Stimulated activated CD4-positive, alpha-beta T cell treated with anti-CD3 and anti-CD28 coated beads, Interleukin-2, amount 100 ng/mL, for 24 hours (primary cell): ENCODE data around the gene ZNF333.
"Not testable (repeated sequence)": the region's sequence is repeated elsewhere in the genome, so short reads cannot be mapped to it uniquely, and the experiment has no call there.

Experiments
- DNase-seq, 2 donors: peaks; one replicate each; pipeline ENCODE4 v3.0.0-alpha.2; 2020

ZNF333 gene

DNA sequence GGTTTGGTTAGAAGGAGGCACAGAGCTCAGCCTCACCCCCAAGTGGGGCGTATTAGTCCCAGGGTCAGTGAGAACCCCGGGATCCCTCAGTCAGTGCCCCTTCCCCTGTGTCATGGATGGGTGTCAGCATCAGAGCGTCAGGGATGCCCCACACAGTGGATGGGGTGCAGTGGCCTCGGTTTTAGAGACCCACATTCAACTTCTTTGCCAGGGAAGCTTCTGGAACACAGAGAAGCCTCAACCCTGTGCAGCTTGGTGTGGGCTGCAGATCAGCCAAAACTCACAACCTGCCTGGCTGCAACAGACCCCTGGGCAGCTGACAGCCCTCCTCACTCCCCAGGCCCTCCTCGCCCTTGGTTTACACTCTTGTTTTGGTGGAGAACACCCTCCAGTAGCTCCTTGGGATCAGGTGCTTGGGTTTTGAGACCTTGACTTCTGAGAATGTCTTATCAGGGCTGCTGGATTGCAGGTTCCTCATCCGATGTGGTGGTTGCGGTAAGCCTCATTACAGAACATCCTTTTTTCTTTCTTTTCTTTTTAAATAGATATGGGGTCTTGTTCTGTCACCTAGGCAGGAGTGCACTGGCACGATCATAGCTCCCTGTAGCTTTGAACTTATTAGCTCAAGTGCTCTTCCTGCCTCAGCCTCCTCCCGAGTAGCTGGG lies 11.0 kb downstream of the ZNF333 start:
- no peak for DNase-seq

DNA sequence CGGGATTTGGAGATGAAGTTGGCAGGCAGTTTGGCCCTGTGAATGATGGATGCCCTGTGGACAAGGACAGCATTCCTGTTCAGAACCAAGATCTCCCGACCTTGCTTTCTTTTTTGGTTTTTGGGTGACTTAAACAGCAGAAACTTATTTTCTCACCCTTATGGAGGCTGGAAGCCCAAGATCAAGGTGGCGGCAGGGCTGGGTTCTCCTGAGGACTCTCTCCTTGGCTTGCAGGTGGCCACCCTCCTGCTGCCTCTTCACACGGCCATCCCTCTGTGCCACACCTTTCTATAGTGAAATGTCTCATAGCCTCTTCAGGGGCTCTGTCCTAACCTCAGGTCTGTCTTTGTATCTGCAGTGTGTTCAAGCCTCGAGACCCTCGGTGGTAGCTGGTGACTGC lies 14.0 kb downstream of the ZNF333 start:
- DNase-seq = no peak

DNA sequence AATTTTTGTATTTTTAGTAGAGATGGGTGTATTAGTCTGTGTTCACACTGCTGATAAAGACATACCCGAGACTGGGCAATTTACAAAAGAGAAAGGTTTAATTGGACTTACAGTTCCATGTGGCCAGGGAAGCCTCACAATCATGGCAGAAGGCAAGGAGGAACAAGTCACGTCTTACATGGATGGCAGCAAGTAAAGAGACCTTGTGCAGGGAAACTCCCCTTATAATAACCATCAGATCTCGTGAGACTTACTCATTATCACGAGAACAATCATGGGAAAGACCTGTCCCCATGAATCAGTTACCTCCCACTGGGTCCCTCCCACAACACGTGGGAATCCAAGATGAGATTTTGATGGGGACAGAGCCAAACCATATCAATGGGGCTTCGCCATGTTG lies 14.6 kb downstream of the ZNF333 start:
- no peak for DNase-seq

DNA sequence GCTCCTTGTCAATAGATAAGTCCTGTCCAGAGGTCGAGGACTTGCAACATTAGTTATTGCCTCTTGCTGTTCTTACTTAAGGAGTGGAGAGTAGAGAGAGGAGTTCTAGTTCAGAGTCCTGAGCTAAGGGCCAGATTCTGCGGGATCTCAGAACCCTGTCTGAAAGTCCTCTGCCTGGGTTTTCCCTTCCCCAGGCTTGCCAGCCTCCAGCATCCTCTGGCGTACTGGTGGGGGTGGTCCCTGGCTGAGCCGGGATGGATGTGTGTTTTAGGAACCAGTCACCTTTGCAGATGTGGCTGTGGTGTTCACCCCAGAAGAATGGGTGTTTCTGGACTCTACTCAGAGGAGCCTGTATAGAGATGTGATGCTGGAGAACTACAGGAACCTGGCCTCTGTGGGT lies 26.0 kb downstream of the ZNF333 start:
- no peak for DNase-seq

DNA sequence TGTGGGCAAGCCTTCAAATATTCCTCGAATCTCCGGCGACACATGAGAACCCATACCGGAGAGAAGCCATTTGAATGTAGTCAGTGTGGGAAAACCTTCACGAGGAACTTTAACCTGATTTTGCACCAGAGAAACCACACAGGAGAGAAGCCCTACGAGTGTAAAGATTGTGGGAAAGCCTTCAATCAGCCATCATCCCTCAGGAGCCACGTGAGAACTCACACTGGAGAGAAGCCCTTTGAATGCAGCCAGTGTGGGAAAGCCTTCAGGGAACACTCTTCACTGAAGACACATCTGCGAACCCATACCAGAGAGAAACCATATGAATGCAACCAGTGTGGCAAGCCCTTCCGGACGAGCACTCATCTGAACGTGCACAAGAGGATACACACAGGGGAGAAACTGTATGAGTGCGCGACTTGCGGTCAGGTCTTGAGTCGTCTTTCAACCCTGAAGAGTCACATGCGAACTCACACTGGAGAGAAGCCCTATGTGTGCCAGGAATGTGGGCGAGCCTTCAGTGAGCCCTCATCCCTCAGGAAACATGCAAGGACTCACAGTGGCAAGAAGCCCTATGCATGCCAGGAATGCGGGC lies 28.8 kb downstream of the ZNF333 start:
- no peak for DNase-seq

DNA sequence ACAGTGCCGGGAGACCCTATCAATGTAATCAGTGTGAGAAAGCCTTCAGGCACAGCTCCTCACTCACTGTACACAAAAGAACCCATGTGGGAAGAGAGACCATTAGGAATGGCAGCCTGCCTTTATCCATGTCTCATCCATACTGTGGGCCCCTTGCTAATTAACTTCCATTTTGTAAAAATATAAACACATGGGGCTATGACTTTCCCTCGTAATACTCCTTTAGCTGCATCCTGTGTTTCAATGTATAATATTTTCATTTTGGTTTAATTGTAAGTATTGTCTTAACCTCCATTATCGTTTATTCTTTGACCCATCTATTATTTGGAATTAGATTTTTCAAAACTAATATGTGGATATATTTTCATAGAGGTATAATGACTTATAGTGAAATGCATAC lies 29.3 kb downstream of the ZNF333 start:
- no peak for DNase-seq

DNA sequence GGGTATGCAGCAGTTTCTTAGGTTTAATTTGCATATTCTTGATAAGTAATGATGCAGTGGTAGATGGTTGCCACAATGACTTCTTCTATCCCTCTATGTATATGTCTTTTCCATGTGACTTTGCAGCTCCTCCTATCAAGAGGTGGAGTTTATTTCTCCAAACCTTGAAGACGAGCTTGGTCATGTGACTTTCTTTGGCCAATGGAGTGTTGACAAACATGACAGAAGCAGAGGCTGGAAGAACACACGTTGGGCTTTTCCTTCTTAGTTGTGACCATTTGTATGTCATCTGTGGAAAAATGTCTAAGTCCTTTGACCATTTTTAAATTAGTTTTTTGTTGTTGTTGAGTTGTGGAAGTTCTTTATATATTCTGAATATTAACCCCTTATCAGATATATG lies 32.3 kb downstream of the ZNF333 start:
- DNase-seq = no peak

DNA sequence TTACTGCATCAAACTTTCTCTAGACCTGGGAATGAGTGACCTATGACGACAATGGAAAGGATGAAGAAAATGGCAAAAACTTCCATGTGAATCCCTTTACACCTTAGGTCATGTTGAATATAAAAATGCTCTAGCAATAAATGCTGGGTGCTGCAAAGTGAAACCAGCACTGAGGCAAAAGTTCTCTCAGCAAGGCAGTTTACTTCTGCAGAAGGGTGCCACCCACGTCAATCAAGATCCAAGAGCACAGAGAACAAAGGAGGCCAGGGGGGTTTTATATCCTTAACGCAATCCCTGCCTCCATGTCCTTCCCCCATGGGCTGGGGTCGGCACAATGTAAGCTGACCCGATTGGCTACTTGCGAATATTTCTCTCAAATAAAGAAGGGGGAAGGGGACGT lies 38.7 kb downstream of the ZNF333 start:
- DNase-seq = no peak

DNA sequence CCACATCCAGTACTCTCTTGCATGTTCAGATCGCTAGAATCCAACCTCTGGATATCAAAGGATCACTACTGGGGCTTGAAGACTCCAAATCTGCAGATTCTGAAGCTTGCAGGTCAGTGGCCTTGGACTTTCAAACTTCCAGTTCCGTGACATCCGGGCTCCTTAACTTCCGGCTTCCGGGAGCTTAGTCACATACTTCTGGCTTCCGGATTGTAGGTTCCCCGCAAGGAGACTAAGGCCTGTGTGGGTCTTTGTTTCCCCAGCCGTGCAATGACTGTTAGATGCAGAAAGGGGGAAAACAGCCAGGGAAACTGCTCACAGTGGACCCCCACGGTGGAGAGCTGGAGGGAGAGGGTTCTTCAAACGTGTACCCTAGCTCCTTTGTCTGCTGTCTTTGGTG lies 41.4 kb downstream of the ZNF333 start:
- no peak for DNase-seq

DNA sequence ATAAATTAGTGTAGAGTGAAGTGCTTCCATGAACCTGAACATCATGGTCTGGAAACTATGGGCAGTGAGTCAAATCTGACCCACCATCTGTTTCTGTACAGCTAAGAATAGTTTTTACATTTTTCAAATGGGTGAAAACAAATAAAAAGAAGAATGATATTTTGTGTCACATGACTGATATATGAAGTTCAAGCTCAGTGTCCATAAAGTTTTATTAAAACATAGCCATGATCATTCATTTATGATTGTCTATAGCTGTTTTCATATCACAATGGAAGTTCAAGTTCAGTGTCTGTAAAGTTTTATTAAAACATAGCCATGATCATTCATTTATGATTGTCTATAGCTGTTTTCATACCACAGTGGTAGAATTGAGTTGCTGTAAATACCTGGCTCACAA lies 42.7 kb downstream of the ZNF333 start:
- DNase-seq = no peak

DNA sequence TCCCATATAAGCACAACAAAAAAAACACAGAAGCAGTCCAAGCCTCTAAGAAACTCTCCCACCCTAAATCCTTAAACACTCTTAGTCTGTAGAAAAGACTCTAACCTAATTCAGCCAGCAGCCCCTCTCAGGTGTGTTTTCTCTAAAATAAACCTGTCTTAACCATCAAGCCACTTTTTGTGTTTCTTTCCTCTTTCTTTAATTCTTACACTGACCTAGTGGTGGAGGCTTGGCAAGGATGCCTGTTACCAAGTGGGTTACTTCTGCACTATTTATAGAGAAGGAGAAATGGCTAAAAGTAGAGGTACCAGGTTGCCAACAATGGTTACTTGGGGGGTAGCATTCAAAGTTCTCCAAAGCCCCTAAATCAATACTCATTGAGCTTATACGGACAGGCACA lies 43.7 kb downstream of the ZNF333 start:
- DNase-seq = no peak

DNA sequence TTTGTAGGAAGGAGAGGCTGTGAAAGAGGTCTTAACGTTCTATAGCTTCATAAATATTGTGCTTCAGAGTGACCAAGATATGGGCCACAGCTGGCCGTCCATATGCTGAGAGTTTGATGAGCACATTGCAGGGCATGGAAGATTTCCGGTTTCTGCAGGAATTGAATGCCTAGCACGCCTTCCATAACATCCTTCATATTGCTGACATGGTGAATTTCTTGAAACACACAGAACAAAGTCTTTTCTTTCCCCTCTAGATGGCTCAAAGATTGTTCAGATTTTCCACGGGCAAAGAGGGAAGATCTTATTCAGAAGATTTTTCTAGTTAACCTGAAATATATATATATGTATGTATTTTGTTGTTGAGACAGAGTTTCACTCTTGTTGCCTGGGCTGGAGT lies 46.1 kb downstream of the ZNF333 start:
- no peak for DNase-seq

DNA sequence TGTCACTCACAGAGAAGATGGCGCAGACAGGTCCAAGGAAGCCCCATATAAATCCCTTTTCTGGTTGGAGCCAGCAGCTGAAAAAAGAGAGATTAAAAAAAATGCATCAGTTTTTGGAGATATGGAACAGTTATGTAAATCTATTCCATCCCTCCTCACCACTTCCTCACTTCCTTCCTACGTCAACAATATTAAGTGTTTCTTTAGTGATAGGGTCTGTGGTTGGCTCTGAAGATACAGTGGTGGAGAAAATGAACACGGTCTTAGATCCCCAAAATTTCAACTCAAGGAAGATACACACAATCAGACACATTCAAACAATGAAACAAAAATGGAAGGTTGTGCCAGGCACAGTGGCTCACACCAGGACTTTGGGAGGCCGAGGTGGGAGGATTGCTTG lies 57.0 kb downstream of the ZNF333 start:
- no peak for DNase-seq

DNA sequence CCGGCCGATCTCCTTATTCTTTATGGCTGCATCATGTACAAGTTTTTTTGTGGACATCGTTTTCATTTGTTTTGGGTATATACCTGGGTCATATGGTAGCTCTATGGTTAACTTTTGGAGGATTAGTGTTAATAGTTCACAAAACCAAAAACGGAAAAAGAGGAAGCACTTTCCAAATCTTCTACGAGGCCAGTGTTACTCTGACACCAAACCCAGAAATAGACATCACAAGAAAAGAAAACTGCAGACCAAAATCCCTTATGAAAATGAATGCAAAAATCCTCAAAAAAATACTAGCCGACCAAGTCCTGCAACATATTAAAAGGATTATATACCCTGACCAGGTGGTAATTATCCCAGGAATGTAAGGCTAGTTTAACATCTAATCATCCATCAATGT lies 58.8 kb downstream of the ZNF333 start:
- no peak for DNase-seq

DNA sequence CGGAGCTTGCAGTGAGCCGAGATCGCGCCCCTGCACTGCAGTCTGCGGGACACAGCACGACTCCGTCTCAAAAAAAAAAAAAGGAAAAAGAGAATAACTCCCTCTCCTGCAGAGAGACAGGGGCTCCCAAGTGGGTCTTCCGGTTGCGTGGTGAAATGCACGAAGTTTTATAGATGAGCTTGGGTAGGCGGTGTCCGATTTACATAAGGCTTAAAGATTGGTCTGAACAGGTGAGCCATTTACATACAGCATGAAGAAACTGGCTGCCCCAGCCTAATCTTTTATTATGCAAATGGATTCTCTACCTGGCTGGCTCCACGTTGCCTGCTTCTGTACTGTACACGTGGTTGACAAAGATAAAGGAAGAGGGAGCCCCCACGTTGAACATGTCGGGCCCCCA lies 69.0 kb downstream of the ZNF333 start:
- DNase-seq = no peak

DNA sequence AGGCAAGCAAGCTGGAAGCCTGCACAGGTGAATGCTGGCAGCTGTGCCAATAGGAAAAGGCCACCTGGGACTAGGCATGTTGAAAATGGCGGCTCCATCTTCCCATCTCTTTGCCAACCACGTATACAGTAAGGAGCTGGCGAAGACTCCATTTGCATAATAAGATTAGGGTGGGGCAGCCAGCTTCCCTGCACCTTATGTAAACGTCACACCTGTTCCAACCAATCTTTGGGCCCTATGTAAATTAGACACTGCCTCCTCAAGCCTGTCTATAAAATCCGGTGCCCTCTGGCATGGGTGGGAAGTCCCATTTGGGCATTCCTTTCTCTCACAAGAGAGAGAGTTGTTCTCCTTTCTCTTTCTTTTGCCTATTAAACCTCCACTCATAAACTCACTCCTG lies 71.8 kb downstream of the ZNF333 start:
- DNase-seq = no peak

DNA sequence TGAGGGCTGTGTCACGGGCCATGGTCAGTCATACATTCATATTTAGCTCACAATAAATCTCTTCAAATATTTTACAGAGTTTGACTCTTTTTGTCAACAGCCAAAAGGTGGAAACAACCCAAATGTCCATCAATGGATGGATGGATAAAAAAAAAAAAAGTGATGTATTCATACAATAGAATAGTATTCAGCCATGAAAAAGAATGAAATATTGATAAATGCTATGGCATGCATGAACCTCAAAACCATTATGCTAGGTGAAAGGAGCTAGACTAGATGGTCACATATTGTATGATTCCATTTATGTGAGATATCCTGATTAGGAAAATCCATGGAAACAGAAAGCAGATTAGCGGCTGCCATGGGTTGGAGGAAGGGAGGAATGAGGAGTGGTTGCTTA lies 72.3 kb downstream of the ZNF333 start:
- no peak for DNase-seq

DNA sequence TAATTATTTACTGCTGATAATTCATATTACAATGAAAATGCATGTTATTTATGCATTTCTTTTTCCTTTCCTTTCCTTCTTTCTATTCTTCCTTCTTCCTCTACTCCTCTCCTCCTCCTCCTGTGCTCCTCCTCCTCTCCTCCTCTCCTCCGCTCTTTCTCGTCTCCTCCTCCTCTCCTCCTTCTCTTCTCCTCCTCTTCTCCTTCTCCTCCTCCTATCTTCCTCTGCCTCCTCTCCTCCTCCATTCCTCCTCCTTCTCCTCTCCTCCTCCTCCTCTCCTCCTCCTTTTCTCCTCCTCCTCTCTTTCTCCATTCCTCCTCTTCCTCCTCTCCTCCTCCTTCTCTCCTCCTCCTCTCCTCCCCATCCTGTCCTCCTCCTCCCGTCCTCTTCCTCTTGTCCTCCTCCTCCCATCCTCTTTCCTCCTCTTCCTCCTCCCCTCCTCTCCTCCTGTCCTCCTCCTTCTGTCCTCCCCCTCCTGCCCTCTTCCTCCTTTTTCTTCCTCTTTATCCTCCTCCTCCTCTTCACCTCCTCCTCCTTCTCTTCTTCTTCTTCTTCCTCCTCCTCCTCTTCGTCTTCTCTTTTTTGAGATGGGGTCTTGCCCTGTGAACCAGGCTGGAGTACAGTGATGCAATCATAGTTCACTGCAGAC lies 73.8 kb downstream of the ZNF333 start:
- no peak for DNase-seq

DNA sequence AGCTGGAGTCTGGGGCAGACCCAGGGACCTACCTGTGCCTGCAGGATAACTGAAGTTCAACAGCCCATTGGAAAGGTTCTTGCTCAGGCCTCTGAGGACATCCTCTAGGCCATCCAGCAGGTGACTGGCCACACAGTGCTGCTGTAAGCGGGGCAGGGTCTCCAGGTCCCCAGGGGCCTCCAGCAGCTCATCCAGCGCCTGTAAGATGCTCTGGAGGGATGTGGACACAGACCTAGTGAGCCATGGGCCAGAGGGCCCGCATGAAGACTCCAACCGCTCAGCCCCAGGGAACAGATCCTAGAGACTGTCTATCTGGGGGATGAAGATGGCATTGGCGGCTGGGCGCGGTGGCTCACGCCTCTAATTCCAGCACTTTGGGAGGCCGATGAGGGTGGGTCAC lies 74.6 kb downstream of the ZNF333 start:
- no peak for DNase-seq

DNA sequence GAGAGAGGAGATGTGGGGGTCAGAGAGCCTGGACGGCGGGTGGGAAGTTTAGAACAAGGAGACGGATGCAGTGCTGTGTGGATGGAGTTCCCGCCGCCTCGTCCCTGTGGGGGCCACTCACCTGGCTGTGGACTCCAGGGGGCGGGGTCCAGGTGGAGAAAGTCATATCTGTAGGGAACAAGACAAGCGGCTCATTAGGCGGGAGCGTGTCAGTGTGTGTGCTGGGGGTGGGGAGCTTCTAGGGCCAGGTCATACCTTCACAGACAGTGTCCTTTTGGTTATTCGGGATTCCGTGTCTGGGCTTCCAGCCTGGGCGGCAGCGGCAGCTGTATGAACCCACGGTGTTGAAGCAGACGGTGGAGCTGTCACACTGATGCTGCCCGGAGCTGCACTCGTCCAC lies 75.6 kb downstream of the ZNF333 start:
- not testable (repeated sequence) for DNase-seq

DNA sequence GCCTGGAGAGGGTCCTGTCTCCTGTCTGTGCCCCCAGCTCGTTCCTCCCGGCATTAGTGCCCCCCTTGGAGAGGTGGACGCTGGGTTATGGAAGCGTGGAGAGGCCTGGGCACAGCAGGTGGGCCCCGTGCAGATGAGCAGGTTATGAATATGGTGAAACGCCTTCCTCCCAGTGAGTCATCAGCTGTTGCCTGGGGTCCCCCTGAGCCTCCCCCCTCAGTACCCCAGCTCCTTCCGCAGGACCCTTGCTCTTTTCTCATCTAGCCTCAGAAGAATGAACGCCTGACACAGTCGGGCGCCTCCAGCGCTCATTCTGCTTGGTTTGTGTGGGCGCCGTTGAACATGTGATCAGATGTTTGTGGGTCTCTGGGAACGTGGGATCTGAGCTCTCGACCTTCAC lies 76.0 kb downstream of the ZNF333 start:
- DNase-seq = not testable (repeated sequence)

DNA sequence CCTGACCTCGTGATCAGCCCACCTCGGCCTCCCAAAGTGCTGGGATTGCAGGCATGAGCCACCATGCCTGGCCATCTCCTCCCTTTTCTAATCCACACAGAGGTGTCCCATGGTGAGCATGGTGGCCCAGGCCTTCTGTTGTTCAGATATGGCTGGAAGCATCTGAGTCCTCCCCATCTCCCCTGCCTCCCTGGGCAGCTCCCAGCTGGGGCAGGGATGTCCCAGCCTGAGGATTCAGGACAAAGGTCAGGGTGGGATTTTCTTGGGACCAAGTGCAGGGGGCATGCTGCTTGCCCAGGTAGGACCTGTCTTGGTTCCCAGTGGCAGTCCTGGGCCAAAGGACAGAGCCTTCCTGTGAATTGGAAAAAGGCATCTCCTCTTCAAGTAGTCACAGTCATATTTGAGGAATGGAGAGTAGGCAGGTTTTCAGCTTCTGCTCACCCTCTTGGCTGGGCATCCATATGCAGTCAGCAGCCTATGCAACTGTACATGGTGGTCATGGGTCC lies 77.7 kb downstream of the ZNF333 start:
- DNase-seq = no peak

DNA sequence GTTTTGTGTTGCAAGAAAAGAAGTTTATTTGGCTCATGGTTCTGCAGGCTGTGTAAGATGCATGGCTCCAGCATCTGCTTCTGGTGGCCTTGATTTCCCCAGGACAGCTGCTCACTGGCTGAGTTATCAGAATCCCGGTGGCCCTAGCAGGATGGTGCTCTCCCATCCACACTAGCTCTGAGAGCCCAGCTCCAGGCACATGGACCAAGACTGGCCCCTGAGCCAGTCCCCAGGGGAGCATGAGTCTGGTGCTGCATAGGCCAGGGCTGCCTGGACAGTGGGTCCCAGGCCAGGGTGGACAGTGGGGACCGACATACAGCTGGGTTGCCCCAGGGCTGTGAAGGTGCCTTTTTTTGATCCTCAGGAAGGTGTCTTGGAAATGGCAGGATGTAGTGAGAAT lies 78.2 kb downstream of the ZNF333 start:
- no peak for DNase-seq

DNA sequence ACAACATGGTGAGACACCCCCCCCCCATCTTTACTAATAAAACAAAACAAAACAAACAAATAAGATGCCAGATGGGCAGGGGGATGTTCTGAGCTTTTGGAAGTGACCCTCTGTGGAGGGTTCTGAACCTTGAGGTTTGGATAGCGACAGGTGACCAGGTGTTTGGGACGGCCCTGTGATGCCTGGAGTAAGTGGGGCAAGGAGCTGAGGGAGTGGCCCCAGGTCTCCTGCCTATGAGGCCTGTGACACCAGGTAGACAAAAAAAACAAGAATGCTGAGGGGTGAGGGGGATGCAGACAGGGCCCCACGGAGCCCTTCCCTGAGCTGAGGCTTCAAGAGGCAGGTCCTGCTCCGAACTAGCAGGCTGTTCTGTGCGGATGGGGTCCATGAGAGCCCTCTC lies 79.4 kb downstream of the ZNF333 start:
- no peak for DNase-seq

DNA sequence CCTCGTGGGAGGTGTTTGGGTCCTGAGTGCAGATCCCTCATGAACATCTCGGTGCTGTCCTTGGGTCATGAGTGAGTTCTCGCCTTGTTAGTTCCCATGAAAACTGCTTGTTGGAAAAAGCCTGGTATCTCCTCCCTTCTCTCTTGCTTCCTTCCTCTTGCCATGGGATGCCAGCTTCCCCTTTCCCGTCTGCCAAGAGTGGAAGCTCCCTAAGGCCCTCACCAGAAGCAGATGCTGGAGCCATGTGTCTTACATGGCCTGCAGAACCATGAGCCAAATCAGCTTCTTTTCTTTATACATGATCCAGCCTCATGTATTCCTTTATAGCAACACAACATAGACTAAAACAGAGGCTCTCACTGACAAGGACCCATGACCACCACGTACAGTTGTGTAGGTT lies 80.3 kb downstream of the ZNF333 start:
- no peak for DNase-seq
